Neural cell (in vitro differentiated cells): Measurements from ENCODE around the gene AIP. TPM values are rescaled to one million over a fixed set of nuclear protein-coding genes. Genes with fewer than 3 reads are reported as not detected.

Experiments
- H2AFZ ChIP-seq: fragments of 200-600, 300-800 bp; sonication (generic), shearing (Covaris generic); 2 replicates; pipeline ENCODE4 v1.6.0; 2014; ENCODE audit warnings: low read depth, mild to moderate bottlenecking, antibody characterized with exemption, low read length, moderate library complexity
- H3F3A ChIP-seq: fragments of 200-600 bp; shearing (Covaris generic); 2 replicates; pipeline ENCODE4 v1.6.1; 2016; ENCODE audit warnings: mild to moderate bottlenecking, moderate library complexity, mixed read lengths, antibody characterized with exemption, low read length; ENCODE audit not compliant: insufficient read depth, poor library complexity, severe bottlenecking
- H3K27ac ChIP-seq: fragments of 200-600, 300-800 bp; sonication (generic), shearing (Covaris generic); 2 replicates; pipeline ENCODE4 v1.5.1; 2014; ENCODE audit warnings: mild to moderate bottlenecking, low read length, moderate library complexity
- H3K27me3 ChIP-seq: fragments of 300-800, 200-600 bp; sonication (generic), shearing (Covaris generic); 2 replicates; pipeline ENCODE4 v1.6.0; 2014; ENCODE audit warnings: mild to moderate bottlenecking, low read depth, low read length, moderate library complexity; ENCODE audit not compliant: insufficient read depth
- H3K36me3 ChIP-seq: fragments of 300-800, 200-600 bp; sonication (generic), shearing (Covaris generic); 2 replicates; pipeline ENCODE4 v1.5.1; 2014; ENCODE audit warnings: mild to moderate bottlenecking, antibody characterized with exemption, low read length, moderate library complexity; ENCODE audit not compliant: insufficient read depth
- H3K4me2 ChIP-seq: fragments of 300-800, 200-600 bp; sonication (generic), shearing (Covaris generic); 2 replicates; pipeline ENCODE4 v1.6.0; 2014; ENCODE audit warnings: mild to moderate bottlenecking, low read length
- H3K4me3 ChIP-seq: fragments of 300-800, 200-600 bp; sonication (generic), shearing (Covaris generic); 2 replicates; pipeline ENCODE4 v1.5.1; 2014; ENCODE audit warnings: mild to moderate bottlenecking, low read length, moderate library complexity
- H3K79me2 ChIP-seq: fragments of 200-600 bp; shearing (Covaris generic); replicated peaks from 2 replicates; pipeline ENCODE4 v1.6.0; 2014; ENCODE audit warnings: mild to moderate bottlenecking, low read length, moderate library complexity; ENCODE audit not compliant: insufficient read depth
- H3K9ac ChIP-seq: fragments of 300-800, 200-600 bp; sonication (generic), shearing (Covaris generic); 2 replicates; pipeline ENCODE4 v1.6.1; 2016; ENCODE audit warnings: mild to moderate bottlenecking, low read length, mixed read lengths
- H3K9me2 ChIP-seq: fragments of 200-600 bp; shearing (Covaris generic); 2 replicates; pipeline ENCODE4 v1.6.1; 2016; ENCODE audit warnings: mild to moderate bottlenecking, low read length, mixed read lengths; ENCODE audit not compliant: insufficient read depth
- H3K9me3 ChIP-seq: fragments of 200-600, 300-800 bp; sonication (generic), shearing (Covaris generic); 2 replicates; pipeline ENCODE4 v1.6.1; 2016; ENCODE audit warnings: mild to moderate bottlenecking, mixed run types, low read length, moderate library complexity, mixed read lengths
- H4K20me1 ChIP-seq: fragments of 200-600 bp; shearing (Covaris generic); 2 replicates; pipeline ENCODE4 v1.6.1; 2016; ENCODE audit warnings: mild to moderate bottlenecking, mixed run types; ENCODE audit not compliant: insufficient read depth
- CTCF ChIP-seq: fragments of 450-650 bp; IDR thresholded peaks from 2 replicates; pipeline ENCODE4 v1.5.1; 2014; ENCODE audit warnings: antibody characterized with exemption, mild to moderate bottlenecking, moderate library complexity; ENCODE audit not compliant: poor library complexity, severe bottlenecking
- EP300 ChIP-seq: fragments of 450-650 bp; conservative IDR thresholded peaks from 2 replicates; pipeline ENCODE4 v1.6.1; 2014; ENCODE audit warnings: antibody characterized with exemption, mild to moderate bottlenecking, moderate library complexity; ENCODE audit not compliant: poor library complexity, severe bottlenecking
- MXI1 ChIP-seq: fragments of 450-650 bp; conservative IDR thresholded peaks from 2 replicates; pipeline ENCODE4 v1.6.1; 2014; ENCODE audit warnings: antibody characterized with exemption, mild to moderate bottlenecking; ENCODE audit not compliant: poor library complexity, severe bottlenecking
- RAD21 ChIP-seq: fragments of 450-650 bp; conservative IDR thresholded peaks from 2 replicates; pipeline ENCODE4 v1.6.1; 2014; ENCODE audit warnings: antibody characterized with exemption, mild to moderate bottlenecking, moderate library complexity
- REST ChIP-seq: IDR thresholded peaks from 2 replicates; pipeline ENCODE4 v1.6.1; 2012; ENCODE audit warnings: borderline replicate concordance
- TAF1 ChIP-seq: IDR thresholded peaks from 2 replicates; pipeline ENCODE4 v1.6.1; 2012; ENCODE audit warnings: low read depth
- polyA plus RNA-seq: library from polyadenylated mRNA; depleted of rRNA; stranded (reverse); fragments of >200 nt; gene quantifications from 2 replicates; pipeline ENCODE4 v1.2.3, GENCODE V29; 2014
- small RNA-seq, 3 experiments: library from RNA; depleted of rRNA; stranded (forward); fragments of <200 nt; gene quantifications; one replicate each; pipeline ENCODE3, GENCODE V24; 2012

Gene AIP
- polyA plus RNA-seq, 1 donor from 2014 or later, result 83.9 TPM

GRCh38 chr11:67539550-67539949 is 56.7 kb downstream of the AIP start:
- Histone ChIP-seq H3F3A (no peaks in the 10 kb centered on the region), H2AFZ (no peak overlapping the region), H3K9ac (no peak overlapping the region), H4K20me1 (no peaks in the 10 kb centered on the region), H3K4me2 (no peak overlapping the region), H3K4me3 (no peak overlapping the region), H3K27me3 (no peaks in the 10 kb centered on the region), H3K36me3 (no peaks in the 10 kb centered on the region), H3K9me2 (no peaks in the 10 kb centered on the region), H3K9me3 (no peaks in the 10 kb centered on the region), H3K79me2 (no peaks in the 10 kb centered on the region), H3K27ac (no peak overlapping the region)
- TF ChIP-seq CTCF, result no peak
- TF ChIP-seq EP300, result no peak
- TF ChIP-seq REST, result no peak
- TF ChIP-seq TAF1, result no peak
- TF ChIP-seq RAD21, result no peak
- no peak for TF ChIP-seq MXI1

Small RNA genes within 50 kb of the gene (small RNA-seq; reads per million reads assigned to genes)
- gene MIR6752, result 0 reads per million in 3 experiments

Other genes with a start within 250 kb of the AIP start
- 47.3 and 59.1 TPM in 2 replicates for gene GRK2, start 216.6 kb upstream of the AIP start, polyA plus RNA-seq
- 93.5 and 111 TPM in 2 replicates for gene ANKRD13D, start 193.7 kb upstream of the AIP start, polyA plus RNA-seq
- 0.89 and 1.4 TPM in 2 replicates for gene SSH3, start 179.5 kb upstream of the AIP start, polyA plus RNA-seq
- 6.0 and 6.8 TPM in 2 replicates for gene POLD4, start 129.5 kb upstream of the AIP start, polyA plus RNA-seq
- gene CLCF1, start 109.4 kb upstream of the AIP start, polyA plus RNA-seq, result 0.34 TPM in 1 of 2 replicates, not detected in the other
- 59.6 and 76.2 TPM in 2 replicates for gene RAD9A, start 91.0 kb upstream of the AIP start, polyA plus RNA-seq
- gene PPP1CA, start 81.2 kb upstream of the AIP start, polyA plus RNA-seq, result 102 and 106 TPM in 2 replicates
- gene TBC1D10C, start 78.9 kb upstream of the AIP start, polyA plus RNA-seq, result not detected in 2 replicates
- not detected in 2 replicates for gene CARNS1, start 67.3 kb upstream of the AIP start, polyA plus RNA-seq
- gene RPS6KB2, start 54.5 kb upstream of the AIP start, polyA plus RNA-seq, result 92.8 and 95.0 TPM in 2 replicates
- gene PTPRCAP, start 45.3 kb upstream of the AIP start, polyA plus RNA-seq, result 1.7 and 3.4 TPM in 2 replicates
- gene CORO1B, start 39.5 kb upstream of the AIP start, polyA plus RNA-seq, result 56.7 and 72.3 TPM in 2 replicates
- not detected in 2 replicates for gene GPR152, start 30.3 kb upstream of the AIP start, polyA plus RNA-seq
- gene CABP4, start 27.7 kb upstream of the AIP start, polyA plus RNA-seq, result not detected in 2 replicates
- gene TMEM134, start 13.8 kb upstream of the AIP start, polyA plus RNA-seq, result 50.3 and 61.9 TPM in 2 replicates
- gene PITPNM1, start 22.3 kb downstream of the AIP start, polyA plus RNA-seq, result 25.8 and 37.2 TPM in 2 replicates
- 18.1 and 22.4 TPM in 2 replicates for gene CDK2AP2, start 25.1 kb downstream of the AIP start, polyA plus RNA-seq
- gene CABP2, start 40.4 kb downstream of the AIP start, polyA plus RNA-seq, result not detected in 2 replicates
- 94.6 and 114 TPM in 2 replicates for gene GSTP1, start 100.8 kb downstream of the AIP start, polyA plus RNA-seq
- 393 and 421 TPM in 2 replicates for gene NDUFV1, start 123.9 kb downstream of the AIP start, polyA plus RNA-seq
- gene NUDT8, start 146.9 kb downstream of the AIP start, polyA plus RNA-seq, result 2.9 TPM in 1 of 2 replicates, not detected in the other
- not detected in 2 replicates for gene TBX10, start 156.7 kb downstream of the AIP start, polyA plus RNA-seq
- gene ACY3, start 167.7 kb downstream of the AIP start, polyA plus RNA-seq, result not detected in 2 replicates
- gene ALDH3B2, start 191.6 kb downstream of the AIP start, polyA plus RNA-seq, result not detected in 2 replicates